GM18951 (cell line): ENCODE data around the gene SPDYE1.
"Not testable (repeated sequence)": the region's sequence is repeated elsewhere in the genome, so short reads cannot be mapped to it uniquely, and the experiment has no call there.

Experiments
- POLR2A ChIP-seq: IDR thresholded peaks from 4 replicates; pipeline ENCODE4 v1.6.1; 2011; ENCODE audit warnings: mild to moderate bottlenecking; ENCODE audit not compliant: insufficient read length, insufficient read depth; ENCODE audit errors: extremely low read depth
- in situ Hi-C: fragments of 300-500 bp; cut with MboI; formaldehyde crosslinking; loops from one replicate; pipeline ENCODE4 v1.12.0; 2022; ENCODE audit warnings: low sequenced_read_pairs, mixed read lengths, inconsistent platforms; ENCODE audit not compliant: unreplicated experiment

Gene SPDYE1

DNA sequence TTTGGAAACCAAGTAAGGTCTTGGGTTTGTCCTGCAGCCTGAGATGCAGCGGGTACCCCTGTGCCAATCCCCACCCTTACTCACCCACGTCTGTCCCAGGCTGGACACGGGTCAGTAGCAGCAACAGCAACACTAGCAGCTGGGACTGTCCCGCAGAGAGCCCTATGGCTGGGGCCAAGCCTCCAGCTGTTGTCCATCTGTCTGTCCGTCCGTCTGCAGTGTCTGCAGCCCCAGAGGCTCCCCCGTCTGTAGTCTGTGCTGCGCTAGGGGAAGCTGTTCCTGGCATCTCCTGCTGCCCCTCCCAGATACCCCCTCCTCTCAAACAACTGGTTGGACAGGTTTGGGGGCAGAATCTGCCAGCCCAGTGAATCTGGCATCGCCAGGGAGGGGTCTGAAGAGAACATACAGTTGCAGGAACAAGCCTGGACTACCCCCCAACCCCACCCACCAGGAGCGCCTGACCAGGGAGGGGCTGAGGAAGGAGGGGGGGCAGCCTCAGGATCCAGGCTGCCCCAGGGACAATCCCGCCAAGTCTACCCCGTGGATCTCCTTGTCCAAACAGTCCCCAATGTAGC is 7.6 kb upstream of the SPDYE1 start:
- in situ Hi-C loops: not testable (repeated sequence)

DNA sequence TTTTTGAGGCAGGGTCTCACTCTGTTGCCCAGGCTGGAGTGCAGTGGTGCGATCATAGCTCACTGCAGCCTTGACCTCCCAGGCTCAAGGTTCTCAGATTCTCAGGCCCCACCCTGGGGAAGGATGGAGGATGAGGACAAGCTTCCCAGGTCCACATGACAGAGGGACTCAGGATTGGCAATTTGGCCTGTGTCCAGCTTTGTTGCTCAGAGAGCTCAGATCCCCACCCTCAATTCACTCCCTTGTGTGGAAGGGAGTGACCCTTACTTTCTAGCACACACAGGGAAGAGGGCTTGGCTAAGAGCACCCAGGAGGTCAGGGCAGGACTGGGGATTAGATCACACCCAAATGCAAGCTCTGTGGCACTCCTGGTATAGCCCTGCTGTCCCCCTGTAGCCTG is 6.9 kb upstream of the SPDYE1 start:
- in situ Hi-C loops: not testable (repeated sequence)

DNA sequence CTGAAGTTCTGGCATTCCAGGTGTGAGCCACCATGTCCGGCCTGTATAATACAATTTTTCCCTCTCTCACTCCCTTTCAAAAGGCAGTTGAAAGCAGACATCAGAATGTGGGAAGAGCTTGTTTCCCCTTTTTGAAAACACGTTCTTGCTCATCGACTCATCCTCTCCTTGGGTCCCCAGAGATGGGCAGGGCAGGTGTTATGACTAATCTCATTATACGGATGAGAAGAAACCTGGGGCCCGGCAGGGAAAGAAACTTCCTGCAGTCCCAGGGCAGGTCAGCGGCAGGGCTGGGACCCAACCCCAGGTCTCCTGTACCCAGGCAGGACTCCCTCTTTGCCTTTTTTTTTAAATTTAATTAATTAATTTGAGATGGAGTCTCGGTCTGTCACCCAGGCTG is 4.8 kb upstream of the SPDYE1 start:
- in situ Hi-C loops: not testable (repeated sequence)

DNA sequence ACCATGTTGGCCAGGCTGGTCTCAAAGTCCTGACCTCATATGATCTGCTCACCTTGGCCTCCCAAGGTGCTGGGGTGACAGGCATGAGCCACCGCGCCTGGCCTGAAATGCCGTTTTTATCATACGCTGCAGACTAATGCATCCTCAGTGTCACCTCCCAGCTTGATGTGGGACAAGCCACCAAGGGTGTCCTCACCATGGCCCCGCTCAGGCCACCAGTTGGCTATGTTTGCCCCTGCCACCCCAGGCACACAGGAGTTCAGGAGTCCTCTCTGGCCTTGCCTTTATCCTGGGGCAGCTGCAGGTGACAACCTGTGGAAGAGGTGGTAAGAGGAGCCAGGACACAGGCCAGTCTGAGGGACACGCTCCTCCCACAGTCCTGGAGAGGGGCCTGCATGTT is 3.0 kb upstream of the SPDYE1 start:
- in situ Hi-C loops: not testable (repeated sequence)

DNA sequence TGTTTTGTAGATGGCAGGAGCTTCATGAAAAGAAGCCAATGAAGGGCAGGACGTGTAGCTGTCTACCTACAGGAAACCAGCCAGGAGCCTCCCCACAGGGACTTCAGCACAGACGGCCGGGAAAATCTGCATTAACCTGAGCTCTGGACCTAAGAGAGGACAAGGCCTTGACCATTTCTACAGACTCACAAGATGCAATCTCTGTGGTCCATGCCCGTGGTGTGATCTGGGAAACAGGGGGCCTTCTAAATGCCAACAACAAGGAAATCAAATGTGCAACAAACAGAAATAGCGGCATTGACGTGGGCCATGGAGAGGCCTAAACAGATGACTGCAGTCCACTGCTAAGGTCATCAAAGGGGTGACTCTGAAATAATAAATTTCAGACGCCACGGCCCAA is 14.4 kb downstream of the SPDYE1 start:
- in situ Hi-C loops: not testable (repeated sequence)

DNA sequence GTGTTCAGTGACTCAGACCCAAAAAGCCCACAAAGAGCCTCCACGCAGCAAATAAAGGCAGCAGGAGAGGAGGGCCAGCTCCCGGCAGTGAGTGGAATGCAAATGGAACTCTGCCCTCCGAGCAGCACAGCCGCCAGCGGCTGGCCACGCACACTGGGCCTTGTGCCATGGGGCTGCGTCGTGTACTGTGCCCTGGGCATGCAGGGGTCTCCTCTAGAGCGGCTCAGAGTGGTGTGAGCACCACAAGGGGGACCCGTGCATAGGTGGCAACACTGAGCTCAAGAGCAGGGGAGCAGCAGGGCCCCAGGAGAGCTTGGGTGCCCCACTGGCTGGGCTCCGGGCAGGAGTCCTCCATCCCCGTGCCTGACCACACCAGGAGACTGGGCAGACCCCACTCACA is 17.4 kb downstream of the SPDYE1 start:
- in situ Hi-C loops: not testable (repeated sequence)

DNA sequence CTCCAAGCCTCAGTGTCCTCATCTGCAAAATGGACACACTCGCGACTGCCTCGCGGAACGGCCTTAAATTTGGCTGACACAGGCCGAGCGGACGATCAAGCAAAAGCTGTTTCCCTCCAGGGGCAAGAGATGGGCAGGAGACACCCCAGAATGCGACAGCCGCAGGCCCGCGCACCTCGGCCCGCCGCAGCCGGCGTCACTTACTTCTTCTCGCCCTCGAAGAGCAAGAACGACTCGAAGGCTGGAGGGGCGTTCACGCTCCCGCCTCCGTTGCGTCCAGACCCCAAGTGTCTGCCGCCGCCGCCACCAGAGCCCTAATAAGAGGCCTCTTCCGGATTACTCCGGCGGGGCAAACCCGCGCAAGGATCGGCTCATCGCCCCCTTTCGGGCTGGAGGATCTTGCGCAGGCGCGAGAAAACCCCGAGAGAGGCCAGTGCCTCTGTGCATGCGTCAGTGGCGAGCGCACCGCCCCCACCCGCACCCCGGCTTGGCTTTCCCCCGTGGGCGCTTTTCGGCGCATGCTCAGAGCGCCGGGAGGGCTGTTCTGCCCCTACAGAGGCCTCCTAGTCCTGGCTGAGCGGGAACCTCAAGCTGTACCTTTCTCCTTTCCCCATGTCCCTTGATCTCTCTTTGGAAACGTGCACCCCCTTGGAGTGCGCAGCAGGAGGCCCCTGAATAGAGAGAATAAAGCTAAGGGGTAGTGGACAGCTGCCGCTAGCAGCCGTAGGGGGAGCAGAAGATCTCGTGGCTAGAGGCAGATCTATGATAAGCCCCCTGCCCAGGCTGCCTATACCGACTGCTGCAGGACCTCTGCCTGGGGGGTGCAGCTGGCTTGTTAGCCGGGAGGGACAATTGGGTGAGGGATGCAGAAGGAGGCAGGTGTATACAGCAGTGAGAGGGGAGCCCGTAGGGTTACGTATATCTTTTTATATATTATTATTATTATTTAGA is 21.4 kb downstream of the SPDYE1 start:
- TF ChIP-seq POLR2A: peak; percentile 58
- in situ Hi-C loops: not testable (repeated sequence)

DNA sequence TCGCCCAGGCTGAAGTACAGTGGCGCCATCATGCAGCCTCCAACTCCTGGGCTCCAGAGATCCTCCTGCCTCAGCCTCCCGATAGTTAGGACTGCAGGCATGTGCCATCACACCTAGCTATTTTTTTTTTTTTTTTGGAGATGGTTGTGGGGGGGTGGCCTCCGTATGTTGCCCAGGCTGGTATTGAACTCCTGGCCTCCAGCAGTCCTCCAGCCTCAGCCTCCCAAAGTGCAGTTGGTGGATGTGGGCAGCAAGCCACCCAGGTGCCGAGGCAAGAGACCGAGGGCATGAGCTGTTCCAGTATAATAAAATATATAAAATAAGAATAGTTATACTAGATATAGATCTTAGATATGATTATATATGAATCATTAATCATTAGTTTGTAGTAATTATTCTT is 22.1 kb downstream of the SPDYE1 start:
- in situ Hi-C loops: not testable (repeated sequence)

DNA sequence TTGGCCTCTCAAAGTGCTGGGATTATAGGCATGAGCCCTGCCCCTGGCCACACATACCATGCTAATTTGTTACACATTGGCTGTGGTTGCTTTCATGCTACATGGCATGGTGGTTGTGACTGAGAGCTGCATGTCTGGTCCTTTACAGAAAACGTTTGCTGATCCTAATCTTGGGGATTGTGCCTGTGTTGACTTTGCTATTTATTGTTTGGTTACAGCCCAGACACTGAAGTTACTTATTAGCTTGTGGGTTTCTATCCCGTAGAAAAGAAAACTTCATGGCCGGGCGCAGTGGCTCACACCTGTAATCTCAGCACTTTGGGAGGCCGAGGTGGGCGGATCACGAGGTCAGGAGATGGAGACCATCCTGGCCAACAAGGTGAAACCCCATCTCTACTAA is 24.4 kb downstream of the SPDYE1 start:
- in situ Hi-C loops: not testable (repeated sequence)

DNA sequence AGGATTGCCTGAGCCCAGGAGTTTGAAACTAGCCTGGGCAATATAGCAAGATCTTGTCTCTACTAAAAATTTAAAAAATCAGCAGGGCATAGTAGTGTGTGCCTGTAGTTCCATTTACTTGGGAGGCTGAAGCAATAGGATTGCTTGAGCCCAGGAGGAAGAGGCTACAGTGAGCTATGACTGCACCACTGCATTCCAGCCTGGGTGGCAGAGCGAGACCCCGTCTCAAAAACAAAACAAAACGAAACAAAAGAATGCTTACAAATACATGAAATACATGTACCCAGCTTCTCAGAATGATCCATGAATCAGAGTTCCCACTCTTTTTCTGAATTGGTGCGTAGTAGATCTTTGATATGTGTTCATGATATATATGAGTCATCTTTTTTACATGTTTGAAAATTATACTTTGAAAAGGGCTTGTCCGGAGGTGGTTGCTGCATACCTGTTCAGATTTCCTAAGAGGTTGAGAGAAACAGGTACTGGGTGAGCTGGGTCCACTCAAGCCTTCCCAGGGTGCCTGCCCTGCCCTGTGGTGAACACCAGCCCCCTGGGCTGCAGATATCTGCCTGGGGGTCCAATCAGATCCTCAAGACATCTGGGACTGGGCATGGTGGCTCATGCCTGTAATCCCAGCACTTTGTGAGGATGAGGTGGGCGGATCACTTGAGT is 25.2 kb downstream of the SPDYE1 start:
- in situ Hi-C loops: not testable (repeated sequence)

DNA sequence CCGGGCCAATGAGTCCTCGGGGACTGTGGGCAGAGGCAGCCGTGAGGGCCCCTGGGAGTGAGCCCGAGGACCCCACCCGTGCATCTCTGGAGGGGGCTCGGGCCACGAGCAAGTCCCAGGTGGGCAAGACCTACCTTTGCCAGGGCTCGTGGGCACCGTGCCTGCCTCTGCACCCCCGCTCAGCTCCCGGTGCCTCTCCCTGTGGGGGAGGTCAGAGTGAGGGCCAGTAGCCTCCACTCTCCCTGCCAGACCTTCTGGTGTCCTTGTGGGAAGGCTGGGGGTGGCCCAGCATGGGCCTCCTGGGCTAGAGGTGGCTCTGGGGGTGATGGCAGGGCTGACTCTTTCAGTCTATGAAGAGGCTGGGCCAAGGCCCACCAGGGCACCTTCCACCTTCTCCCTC is 31.7 kb downstream of the SPDYE1 start:
- in situ Hi-C loops: not testable (repeated sequence)

DNA sequence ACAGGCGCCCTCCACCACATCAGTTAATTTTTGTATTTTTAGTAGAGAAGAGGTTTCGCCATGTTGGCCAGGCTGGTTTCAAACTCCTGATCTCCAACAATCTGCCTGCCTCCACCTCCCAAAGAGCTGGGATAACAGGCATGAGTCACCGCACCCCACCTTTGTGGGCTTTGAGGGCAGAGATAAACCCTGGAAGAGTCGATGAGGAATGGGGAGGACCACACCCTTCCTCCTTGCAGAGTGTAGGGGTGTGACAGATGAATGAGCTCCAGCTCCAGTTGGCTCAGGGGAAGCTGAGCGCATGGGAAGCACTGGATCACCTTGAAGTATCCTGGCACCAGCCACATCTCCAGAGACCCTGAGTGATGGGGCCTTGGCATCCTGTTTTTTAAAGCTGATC is 32.3 kb downstream of the SPDYE1 start:
- in situ Hi-C loops: not testable (repeated sequence)

DNA sequence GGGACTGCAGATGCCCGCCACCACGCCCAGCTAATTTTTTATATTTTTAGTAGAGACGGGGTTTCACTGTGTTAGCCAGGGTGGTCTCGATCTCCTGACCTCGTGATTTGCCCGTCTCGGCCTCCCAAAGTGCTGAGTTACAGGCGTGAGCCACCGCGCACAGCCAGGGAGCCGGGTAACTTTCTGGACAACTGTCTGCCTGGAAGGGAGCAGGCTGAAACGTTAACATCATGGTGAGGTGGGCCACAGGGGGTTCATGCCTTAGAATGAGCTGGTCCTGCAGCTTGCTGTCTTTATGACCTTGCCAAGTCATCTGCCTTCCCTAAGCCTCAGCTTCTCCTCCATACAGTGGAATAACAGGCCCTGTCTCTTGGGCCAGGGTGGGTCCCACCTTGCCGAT is 33.6 kb downstream of the SPDYE1 start:
- in situ Hi-C loops: not testable (repeated sequence)

DNA sequence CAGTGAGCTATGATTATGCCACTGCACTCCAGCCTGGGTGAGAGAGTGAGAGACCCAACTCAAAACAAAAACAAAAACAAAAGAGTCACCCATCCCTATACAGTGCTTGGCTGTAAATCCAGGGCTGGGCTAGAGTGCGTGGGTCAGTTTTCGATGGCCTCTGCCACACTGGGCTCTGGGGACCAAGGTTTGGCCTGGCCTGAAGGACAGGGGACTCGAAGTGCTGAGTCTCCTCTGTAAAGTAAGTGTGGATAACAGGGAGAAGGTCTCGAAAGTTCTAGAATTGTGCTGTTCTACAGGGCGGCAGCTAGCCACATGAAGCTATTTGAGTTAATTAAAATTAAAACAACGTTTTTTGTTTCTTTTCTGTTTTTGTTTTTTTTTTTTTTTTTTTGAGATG is 34.3 kb downstream of the SPDYE1 start:
- in situ Hi-C loops: not testable (repeated sequence)

DNA sequence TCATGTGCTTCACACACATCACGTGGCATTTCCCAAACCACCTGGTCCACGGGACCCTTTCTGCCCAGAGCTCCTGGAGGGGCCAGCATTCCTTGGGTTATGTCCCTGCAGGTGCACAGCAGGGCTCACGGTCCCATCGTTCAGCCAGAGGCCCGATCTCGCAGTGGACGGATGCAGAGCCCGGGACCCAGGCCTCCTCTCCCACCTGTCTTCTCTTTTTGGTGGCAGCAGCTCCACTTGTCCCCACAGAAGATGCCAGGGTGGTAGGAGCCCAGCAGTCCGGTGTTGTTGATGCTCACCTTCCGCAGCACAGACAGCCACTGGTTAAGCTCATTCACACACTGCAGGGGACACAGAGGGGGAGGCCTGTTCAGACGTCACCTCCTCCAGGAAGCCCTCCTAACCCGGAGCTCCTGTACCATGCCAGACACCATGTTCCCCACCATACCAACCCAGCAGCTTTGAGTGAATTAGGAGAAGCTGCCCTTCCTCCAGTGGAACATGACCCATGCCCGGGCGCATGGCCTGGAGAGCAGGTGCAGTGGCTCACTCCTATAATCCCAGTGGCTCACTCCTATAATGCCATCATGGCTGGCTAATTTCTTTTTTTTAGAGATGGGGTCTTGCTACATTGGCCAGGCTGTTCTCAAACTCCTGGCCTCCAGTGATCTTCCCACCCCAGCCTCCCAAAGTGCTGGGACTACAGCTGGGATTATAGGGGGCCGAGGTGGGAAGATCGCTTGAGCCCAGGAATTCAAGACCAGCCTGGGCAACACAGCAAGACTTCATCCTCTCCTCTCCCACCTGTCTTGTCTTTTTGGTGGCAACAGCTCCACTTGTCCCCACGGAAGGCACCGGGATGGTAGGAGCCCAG is 36.5 kb downstream of the SPDYE1 start:
- in situ Hi-C loops: not testable (repeated sequence)

DNA sequence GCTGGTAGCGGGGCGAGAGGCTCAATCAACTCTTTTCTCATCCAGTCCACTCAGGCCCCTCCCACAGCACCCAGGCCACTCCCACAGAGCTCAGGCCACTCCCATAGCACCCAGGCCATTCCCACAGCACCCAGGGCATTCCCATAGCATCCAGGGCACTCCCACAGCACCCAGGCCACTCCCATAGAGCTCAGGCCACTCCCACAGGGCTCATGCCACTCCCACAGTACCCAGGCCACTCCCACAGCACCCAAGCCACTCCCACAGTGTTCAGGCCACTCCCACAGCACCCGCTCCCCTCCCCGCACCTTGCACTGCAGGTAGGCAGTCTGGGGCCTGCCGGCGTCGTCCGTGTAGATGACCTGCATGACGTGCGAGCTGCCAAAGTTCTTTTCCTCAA is 38.7 kb downstream of the SPDYE1 start:
- in situ Hi-C loops: not testable (repeated sequence)

DNA sequence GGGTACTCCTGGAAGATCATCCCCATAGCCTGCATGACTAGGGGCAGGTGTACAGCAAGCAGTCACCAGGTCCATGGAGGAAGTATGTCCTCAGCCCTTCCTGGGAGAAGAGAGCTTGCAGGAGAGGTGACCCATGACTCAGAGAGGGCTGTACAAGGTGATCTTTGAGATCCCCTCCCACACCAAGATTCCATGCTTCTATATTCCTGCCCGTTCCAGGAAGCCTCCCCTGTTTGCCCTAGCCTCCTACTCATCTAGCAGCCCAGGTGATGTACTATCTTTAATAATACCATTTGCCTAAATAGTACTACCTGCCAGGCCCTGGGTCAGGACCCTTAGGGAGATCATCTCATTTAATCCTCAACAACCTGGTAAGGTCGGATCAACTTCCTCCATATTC is 40.3 kb downstream of the SPDYE1 start:
- in situ Hi-C loops: not testable (repeated sequence)

DNA sequence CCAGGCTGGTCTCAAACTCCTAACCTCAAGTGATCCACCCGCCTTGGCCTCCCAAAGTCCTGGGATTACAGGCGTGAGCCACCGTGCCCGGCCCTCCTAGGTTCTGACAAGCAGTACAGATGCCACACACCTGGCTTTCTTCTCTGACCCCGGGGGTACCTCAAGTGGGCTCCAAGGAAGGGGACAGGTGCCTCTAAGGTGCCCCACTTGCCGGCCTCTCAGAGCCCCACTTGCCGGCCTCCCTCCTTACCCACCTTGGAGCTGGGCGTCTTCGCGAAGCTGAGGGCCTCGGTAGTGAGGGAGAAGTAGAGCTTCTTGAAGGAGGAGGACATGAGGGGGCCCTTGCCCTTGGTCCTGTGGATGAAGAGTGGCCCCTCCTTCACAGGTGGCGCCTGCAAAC is 40.9 kb downstream of the SPDYE1 start:
- in situ Hi-C loops: not testable (repeated sequence)

DNA sequence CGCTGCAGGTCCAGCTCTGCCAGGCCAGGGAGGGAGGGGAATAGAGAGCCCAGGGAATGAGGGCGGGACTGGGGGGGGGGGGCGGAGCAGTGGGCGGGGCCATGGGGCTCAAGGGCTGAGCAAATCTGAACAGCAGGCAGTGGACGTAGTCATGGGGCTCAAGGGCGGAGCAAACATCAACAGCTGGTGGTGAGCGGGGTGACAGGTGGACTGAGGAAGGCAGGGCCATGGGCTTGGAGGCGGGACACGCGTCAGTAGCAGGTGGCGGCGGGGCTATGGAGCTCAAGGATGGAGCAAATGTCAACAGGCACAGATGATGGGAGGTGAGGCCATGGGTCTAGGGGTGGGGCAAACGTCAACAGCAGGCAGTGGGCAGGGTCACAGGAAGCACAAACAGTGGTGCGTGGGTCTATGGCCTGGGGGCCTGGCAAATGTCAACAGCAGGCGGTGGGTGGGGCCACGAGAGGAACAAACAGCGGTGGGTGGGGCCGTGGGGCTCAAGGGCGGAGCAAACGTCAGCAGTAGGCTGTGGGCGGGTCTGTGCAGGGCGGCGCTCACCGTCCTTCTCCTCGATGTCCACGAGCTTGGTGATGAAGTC is 41.4 kb downstream of the SPDYE1 start:
- in situ Hi-C loops: not testable (repeated sequence)
